ENCODE data around the gene CCZ1B. TPM values are rescaled to one million over a fixed set of nuclear protein-coding genes. Genes with fewer than 3 reads are reported as not detected.
"Not testable (repeated sequence)": the region's sequence is repeated elsewhere in the genome, so short reads cannot be mapped to it uniquely, and the experiment has no call there.

Gene CCZ1B
- total and polyA plus RNA-seq, 2 of the 8 experiments (the other 6 are each of a cell fraction or from before 2014, with no cell fraction given): 18.0 to 55.2 TPM

- H4K5ac ChIP-seq (ENCODE audit: insufficient read length, low read depth, low read length); H2AK5ac ChIP-seq (ENCODE audit: low read depth, low read length); H4K8ac ChIP-seq (ENCODE audit: extremely low read depth, insufficient read depth, low read length); H3K4ac ChIP-seq (replicated peaks; ENCODE audit: insufficient read length, low read depth, low read length); H3K36me3 ChIP-seq (ENCODE audit: control insufficient read depth in 2 of 4, insufficient read depth in 4 of 4, low read length in 3 of 4); H2BK12ac ChIP-seq (ENCODE audit: low read depth, low read length); H3K27ac ChIP-seq (ENCODE audit: low read depth, low read length); H3K14ac ChIP-seq (ENCODE audit: insufficient read length); H3K4me3 ChIP-seq (ENCODE audit: extremely low read depth in 1 of 4, insufficient read depth in 2 of 4, low read depth in 3 of 4, low read length in 4 of 4); H2AFZ ChIP-seq (ENCODE audit: low read length); FAIRE-seq; H2BK20ac ChIP-seq (ENCODE audit: low read length); H3K4me2 ChIP-seq (ENCODE audit: insufficient read depth in 1 of 2, low read depth in 2 of 2, low read length in 2 of 2); H2BK120ac ChIP-seq (replicated peaks; ENCODE audit: low read depth, low read length); DNase-seq (ENCODE audit: low read depth in 1 of 2, low spot score in 2 of 2); H3K23ac ChIP-seq (ENCODE audit: insufficient read length); H3K27me3 ChIP-seq (replicated peaks in 1 of 4; ENCODE audit: control insufficient read depth in 3 of 4, extremely low read depth in 1 of 4, insufficient read depth in 3 of 4, low read length in 3 of 4); H3K79me2 ChIP-seq (ENCODE audit: control insufficient read depth in 1 of 2, insufficient read depth in 2 of 2, low read length in 2 of 2); POLR2A ChIA-PET (ENCODE audit: partially characterized antibody); CTCF ChIA-PET (ENCODE audit: partially characterized antibody); H3K56ac ChIP-seq (replicated peaks; ENCODE audit: insufficient read length, low read depth, low read length); H3K9ac ChIP-seq (replicated peaks in 1 of 4; ENCODE audit: extremely low read depth in 1 of 4, low read depth in 3 of 4, low read length in 3 of 4); H3K23me2 ChIP-seq (ENCODE audit: low read depth, low read length); H3K9me3 ChIP-seq (ENCODE audit: insufficient read depth in 2 of 2, low read depth in 1 of 2, low read length in 1 of 2); H4K91ac ChIP-seq (replicated peaks; ENCODE audit: insufficient read length, low read length); H3K18ac ChIP-seq (ENCODE audit: extremely low read depth, low read length); H3K4me1 ChIP-seq (replicated peaks in 1 of 4; ENCODE audit: control insufficient read depth in 3 of 4, insufficient read depth in 4 of 4, low read length in 3 of 4); H2BK15ac ChIP-seq (ENCODE audit: low read length); H3K79me1 ChIP-seq (ENCODE audit: low read depth, low read length); H2BK5ac ChIP-seq (ENCODE audit: low read depth, low read length); H4K20me1 ChIP-seq (replicated peaks in 1 of 2; ENCODE audit: control insufficient read depth in 1 of 2, insufficient read depth in 2 of 2, low read length in 2 of 2): not testable (repeated sequence)
- WGBS, 2 experiments (ENCODE audit: extremely low coverage in 1 of 2, insufficient coverage in 1 of 2, insufficient read length in 1 of 2, insufficient replicate concordance in 2 of 2, low coverage in 1 of 2, low lambda C conversion rate in 2 of 2, missing lambda C conversion rate in 1 of 2): 84% methylated on average over 3 of the region's 6 CpGs; no CpG with 5 or more reads in 1 of the 2 experiments
These were observed 75.9 kb downstream of the CCZ1B start for GRCh38 chr7:6750173-6750572.

GRCh38 chr7:6749335-6749734 is 76.7 kb downstream of the CCZ1B start:
- H3K23ac ChIP-seq (ENCODE audit: insufficient read length); H2BK12ac ChIP-seq (ENCODE audit: low read depth, low read length); H3K4me2 ChIP-seq (ENCODE audit: insufficient read depth in 1 of 2, low read depth in 2 of 2, low read length in 2 of 2); H4K8ac ChIP-seq (ENCODE audit: extremely low read depth, insufficient read depth, low read length); H3K4me3 ChIP-seq (ENCODE audit: extremely low read depth in 1 of 4, insufficient read depth in 2 of 4, low read depth in 3 of 4, low read length in 4 of 4); H2BK15ac ChIP-seq (ENCODE audit: low read length); H2BK20ac ChIP-seq (ENCODE audit: low read length); H3K36me3 ChIP-seq (ENCODE audit: control insufficient read depth in 2 of 4, insufficient read depth in 4 of 4, low read length in 3 of 4); H3K56ac ChIP-seq (replicated peaks; ENCODE audit: insufficient read length, low read depth, low read length); H3K9me3 ChIP-seq (ENCODE audit: insufficient read depth in 2 of 2, low read depth in 1 of 2, low read length in 1 of 2); H3K23me2 ChIP-seq (ENCODE audit: low read depth, low read length); H2AFZ ChIP-seq (ENCODE audit: low read length); DNase-seq (ENCODE audit: low read depth in 1 of 2, low spot score in 2 of 2); H2AK5ac ChIP-seq (ENCODE audit: low read depth, low read length); POLR2A ChIA-PET (ENCODE audit: partially characterized antibody); H3K18ac ChIP-seq (ENCODE audit: extremely low read depth, low read length); H3K79me1 ChIP-seq (ENCODE audit: low read depth, low read length); H4K91ac ChIP-seq (replicated peaks; ENCODE audit: insufficient read length, low read length); H3K4me1 ChIP-seq (replicated peaks in 1 of 4; ENCODE audit: control insufficient read depth in 3 of 4, insufficient read depth in 4 of 4, low read length in 3 of 4); FAIRE-seq; H3K79me2 ChIP-seq (ENCODE audit: control insufficient read depth in 1 of 2, insufficient read depth in 2 of 2, low read length in 2 of 2); H3K14ac ChIP-seq (ENCODE audit: insufficient read length); H2BK120ac ChIP-seq (replicated peaks; ENCODE audit: low read depth, low read length); H4K20me1 ChIP-seq (replicated peaks in 1 of 2; ENCODE audit: control insufficient read depth in 1 of 2, insufficient read depth in 2 of 2, low read length in 2 of 2); H4K5ac ChIP-seq (ENCODE audit: insufficient read length, low read depth, low read length); H3K27ac ChIP-seq (ENCODE audit: low read depth, low read length); CTCF ChIA-PET (ENCODE audit: partially characterized antibody); H3K4ac ChIP-seq (replicated peaks; ENCODE audit: insufficient read length, low read depth, low read length); H2BK5ac ChIP-seq (ENCODE audit: low read depth, low read length); H3K27me3 ChIP-seq (replicated peaks in 1 of 4; ENCODE audit: control insufficient read depth in 3 of 4, extremely low read depth in 1 of 4, insufficient read depth in 3 of 4, low read length in 3 of 4); H3K9ac ChIP-seq (replicated peaks in 1 of 4; ENCODE audit: extremely low read depth in 1 of 4, low read depth in 3 of 4, low read length in 3 of 4): not testable (repeated sequence)
- WGBS, 2 experiments (ENCODE audit: extremely low coverage in 1 of 2, insufficient coverage in 1 of 2, insufficient read length in 1 of 2, insufficient replicate concordance in 2 of 2, low coverage in 1 of 2, low lambda C conversion rate in 2 of 2, missing lambda C conversion rate in 1 of 2): 86% methylated on average over 6 of the region's 12 CpGs; no CpG with 5 or more reads in 1 of the 2 experiments

All from H1 (cell line).